Stimulated activated naive CD8-positive, alpha-beta T cell treated with anti-CD3 and anti-CD28 coated beads, Interleukin-15, amount 100 ng/mL, for 72 hours (primary cell): ENCODE measurements around the gene LMF1.
A peak's percentile ranks its signal among the peaks of the same experiment; 100 is the strongest.

Experiments
- ATAC-seq: fragments of 150-1000 bp; cut with Tn5 transposase; 2 replicates; pipeline ENCODE4 v1.10.0; 2021; ENCODE audit warnings: mild to moderate bottlenecking, moderate library complexity
- DNase-seq, 2 donors: peaks; one replicate each; pipeline ENCODE4 v3.0.0; 2021 to 2022
- H3K27ac Mint-ChIP-seq, 2 donors: one replicate each; pipeline ENCODE4 v1.8.0; 2022; ENCODE audit warnings: mild to moderate bottlenecking in 2 of 2, mixed read lengths in 2 of 2, moderate library complexity in 2 of 2
- H3K27me3 Mint-ChIP-seq: one replicate; pipeline ENCODE4 v1.8.0; 2022; ENCODE audit warnings: mixed read lengths
- H3K4me1 Mint-ChIP-seq: one replicate; pipeline ENCODE4 v1.8.0; 2022; ENCODE audit warnings: mild to moderate bottlenecking, mixed read lengths
- H3K4me3 Mint-ChIP-seq, 2 donors: one replicate each; pipeline ENCODE4 v1.8.0; 2022; ENCODE audit warnings: mild to moderate bottlenecking in 2 of 2, mixed read lengths in 2 of 2, moderate library complexity in 1 of 2
- H3K9me3 Mint-ChIP-seq, 2 donors: one replicate each; pipeline ENCODE4 v1.8.0; 2022; ENCODE audit warnings: mixed read lengths in 2 of 2

LMF1 gene

DNA sequence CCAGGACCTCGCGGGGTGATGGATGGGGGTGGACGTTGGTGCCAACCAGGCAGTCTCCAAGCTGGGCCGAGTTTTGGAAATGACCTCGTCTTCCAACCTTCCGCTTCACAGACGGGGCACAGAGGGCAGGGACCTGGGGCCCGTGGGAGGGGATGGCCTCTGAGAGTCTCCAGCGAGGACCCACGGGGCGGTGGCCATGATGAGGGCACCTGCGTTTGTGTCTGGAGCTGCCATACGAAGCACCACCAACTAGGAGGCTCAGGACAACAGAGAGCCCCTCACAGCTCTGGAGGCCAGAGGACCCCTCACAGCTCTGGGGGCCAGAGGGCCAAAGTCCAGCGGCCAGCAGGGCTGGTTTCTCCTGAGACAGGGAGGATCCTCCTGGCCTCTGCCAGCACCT, 37.3 kb upstream of the LMF1 start:
- H3K4me1 Mint-ChIP-seq, result peaks cover 63% of the 10 kb centered on the region
- DNase-seq (no peak), ATAC-seq (no peak)
- H3K27me3 Mint-ChIP-seq, result peaks cover 30% of the 10 kb centered on the region
- no peaks in the 10 kb centered on the region for H3K9me3 Mint-ChIP-seq
- H3K4me3 Mint-ChIP-seq, result no peak overlapping the region
- no peak overlapping the region for H3K27ac Mint-ChIP-seq

DNA sequence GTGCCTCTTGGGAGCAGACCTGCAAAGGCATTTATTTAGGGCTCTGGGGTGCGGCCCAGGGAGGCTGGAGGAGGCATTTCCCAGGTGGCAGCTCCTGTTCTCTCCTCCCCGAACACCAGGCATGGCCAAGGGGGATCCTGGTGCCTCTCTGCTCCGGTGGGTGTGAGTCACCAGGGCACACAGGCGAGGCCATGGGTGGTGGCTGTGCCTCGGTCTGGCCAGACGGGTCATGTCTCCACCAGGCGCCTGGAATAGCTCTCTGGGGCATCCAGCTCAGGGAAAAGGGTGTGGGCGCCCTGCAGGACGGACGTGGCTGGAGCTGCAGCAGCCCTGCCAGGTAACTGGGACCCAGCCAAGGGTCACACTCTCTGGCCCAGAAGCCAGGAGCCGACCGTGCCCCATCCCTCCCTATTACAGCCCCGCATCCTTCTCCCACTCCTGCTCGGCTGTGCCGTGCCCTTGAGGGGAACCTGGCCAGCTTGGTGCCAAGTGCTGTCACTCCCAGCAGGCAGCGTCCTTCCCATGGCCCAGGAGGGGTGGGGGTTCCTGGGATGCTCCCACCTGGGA, 36.6 kb upstream of the LMF1 start:
- no peak overlapping the region for H3K4me3 Mint-ChIP-seq
- H3K4me1 Mint-ChIP-seq, result peaks cover 70% of the 10 kb centered on the region
- ATAC-seq, result no peak
- H3K27me3 Mint-ChIP-seq, result peaks cover 30% of the 10 kb centered on the region
- no peaks in the 10 kb centered on the region for H3K9me3 Mint-ChIP-seq
- no peak overlapping the region for H3K27ac Mint-ChIP-seq
- no peak for DNase-seq

DNA sequence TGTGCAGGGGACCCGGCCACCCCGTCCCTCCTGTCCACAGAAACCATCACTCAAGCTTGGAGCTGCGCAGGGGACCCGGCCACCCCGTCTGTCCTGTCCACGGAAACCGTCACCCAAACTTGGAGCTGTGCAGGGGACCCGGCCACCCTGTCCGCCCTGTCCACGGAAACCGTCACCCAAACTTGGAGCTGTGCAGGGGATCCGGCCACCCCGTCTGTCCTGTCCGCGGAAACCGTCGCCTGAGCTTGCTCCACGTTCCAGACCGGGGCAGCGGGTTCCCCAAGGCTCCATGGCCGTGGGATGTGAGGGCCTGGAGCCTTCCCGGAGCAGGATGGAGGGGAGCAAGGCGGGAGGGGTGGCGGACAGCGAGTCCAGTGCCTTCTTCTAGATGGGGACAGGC, 36.0 kb upstream of the LMF1 start:
- Mint-ChIP-seq H3K4me3 (no peak overlapping the region), H3K27ac (no peak overlapping the region), H3K4me1 (peaks cover 76% of the 10 kb centered on the region), H3K9me3 (no peaks in the 10 kb centered on the region), H3K27me3 (peaks cover 30% of the 10 kb centered on the region)
- ATAC-seq (no peak), DNase-seq (no peak)

DNA sequence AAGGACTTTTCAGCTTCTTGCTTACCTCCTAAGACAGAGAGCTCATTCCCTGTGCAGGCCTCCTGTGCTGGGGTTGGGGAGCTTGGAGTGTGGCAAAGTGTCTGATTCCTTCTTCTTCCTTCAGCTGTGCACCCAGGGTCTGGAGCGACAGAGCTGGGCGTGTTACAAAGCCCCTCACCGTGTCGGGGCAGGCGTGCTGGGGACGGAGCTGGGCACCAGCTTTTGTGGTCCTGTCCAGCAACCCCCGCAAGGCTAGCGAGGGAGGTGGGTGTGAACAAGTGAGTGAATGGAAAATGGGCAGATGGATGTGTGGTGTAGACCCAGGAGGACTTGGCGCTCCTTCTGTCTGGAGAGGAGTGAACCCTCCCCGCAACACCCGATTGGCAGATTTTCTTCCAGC, 34.5 kb upstream of the LMF1 start:
- DNase-seq (no peak), ATAC-seq (no peak)
- Mint-ChIP-seq H3K9me3 (no peaks in the 10 kb centered on the region), H3K4me1 (peaks cover 75% of the 10 kb centered on the region), H3K4me3 (no peak overlapping the region), H3K27ac (no peak overlapping the region), H3K27me3 (peaks cover 19% of the 10 kb centered on the region)

DNA sequence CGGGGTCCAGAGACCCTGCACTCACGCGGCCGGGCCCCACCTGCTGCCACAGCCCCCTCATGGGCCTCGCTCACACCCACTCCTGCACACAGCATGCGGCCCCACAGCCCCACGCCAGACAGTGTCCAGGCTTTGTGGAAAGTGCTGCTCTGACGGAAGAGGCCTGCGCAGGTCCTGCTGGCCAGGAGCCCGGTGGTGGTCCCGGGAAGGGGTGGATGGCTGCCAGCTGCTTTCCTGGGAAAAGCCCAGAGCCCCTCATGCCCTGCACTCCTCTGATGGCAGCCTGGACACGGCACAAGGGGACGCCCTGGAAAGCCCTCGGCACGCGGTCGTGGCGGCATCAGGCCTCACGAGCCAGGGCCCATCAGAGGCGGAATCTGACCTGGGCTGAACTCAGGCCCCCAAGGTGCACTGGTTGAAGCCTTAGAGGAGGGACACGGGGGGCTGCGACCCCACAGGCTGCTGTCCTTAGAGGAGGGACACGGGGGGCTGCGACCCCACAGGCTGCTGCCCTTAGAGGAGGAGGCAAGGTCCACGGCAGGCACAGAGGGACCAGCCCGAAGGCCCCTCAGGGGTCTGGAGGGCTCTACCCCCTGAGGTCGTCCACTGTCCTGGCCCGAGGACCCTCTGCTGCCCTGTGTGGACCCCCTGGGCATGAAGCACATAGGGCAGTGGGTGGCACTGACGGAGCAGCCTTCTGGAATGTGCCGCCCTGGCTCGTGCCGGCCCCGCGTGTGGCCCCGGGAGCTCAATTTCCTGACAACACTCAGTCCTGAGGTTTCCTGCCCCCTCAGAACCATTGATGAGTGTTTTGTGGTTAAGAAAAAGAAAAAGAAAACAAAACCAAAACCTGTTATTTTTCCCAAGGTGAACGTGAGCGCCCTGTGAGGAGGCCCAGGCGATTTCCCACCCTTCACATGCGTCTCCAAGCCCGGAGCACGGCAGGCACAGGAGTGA, 32.9 kb upstream of the LMF1 start:
- Mint-ChIP-seq H3K4me1 (peaks cover 72% of the 10 kb centered on the region), H3K4me3 (peak overlapping the region; percentile 47 to 74), H3K9me3 (no peaks in the 10 kb centered on the region), H3K27ac (peak overlapping the region; percentile 25 to 74), H3K27me3 (peaks cover 13% of the 10 kb centered on the region)
- DNase-seq, result peak in 1 of 2 donors; percentile 43
- ATAC-seq, result peak; percentile 62

DNA sequence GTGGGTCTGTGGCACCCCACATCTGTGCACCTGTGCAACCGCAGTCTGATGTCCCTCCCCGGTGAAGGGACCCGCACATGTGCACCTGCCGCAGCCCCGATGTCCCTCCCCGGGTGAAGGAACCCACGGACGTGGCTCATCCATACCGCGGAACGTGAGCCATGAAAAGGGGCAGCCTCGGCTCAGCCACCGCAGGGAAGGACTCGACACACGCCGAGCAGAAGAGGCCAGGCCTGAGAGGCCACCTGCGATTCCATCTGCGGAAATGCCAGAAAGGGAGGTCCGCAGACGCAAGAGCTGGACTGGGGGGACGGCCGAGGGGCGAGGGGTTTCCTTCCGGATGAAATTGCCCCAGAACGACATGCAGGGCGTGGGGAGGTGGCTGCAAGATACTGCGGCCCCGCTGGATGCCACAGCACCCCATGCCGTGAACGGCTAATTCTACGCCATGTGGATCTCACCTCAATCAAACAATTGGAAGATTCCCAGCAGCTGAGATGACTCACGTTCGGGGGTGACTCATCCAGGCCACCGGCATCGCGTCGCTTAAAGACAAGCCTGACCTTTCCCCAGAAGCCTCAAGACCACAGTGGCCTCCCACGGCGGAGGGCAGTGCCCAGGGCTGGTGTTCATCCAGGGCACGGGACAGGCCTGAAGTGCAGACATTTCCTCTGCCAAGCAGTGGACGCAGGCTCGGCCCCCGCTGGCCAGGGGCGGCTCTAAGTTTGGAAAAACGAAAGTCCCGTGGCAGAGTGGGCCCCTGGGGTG, 31.8 kb upstream of the LMF1 start:
- Mint-ChIP-seq H3K4me1 (peaks cover 75% of the 10 kb centered on the region), H3K4me3 (peak overlapping the region; percentile 62 to 80), H3K27ac (peak overlapping the region in 1 of 2 donors; percentile 42), H3K9me3 (no peaks in the 10 kb centered on the region), H3K27me3 (peaks cover 19% of the 10 kb centered on the region)
- DNase-seq (peak; percentile 65 to 81), ATAC-seq (peak; percentile 72)

DNA sequence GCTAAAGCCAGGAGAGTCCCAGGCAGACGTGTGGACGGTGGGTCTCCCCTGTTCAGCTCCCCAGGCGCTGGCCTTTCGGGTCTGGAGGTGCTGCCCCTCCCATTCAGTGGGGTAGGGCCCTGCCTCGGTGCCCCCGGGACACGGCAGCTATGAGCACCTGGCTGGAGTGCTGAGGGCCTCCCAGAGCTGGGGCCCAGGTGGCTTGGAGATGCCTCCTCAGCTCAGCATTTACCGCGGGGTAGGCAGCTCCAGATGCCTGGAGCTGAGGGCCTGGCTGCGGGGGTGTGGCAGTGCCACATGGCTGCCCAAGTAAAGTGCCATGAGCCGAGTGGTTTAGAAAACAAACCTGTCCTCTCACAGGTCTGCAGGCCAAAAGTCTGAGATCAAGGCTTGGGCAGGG, 30.3 kb upstream of the LMF1 start:
- peaks cover 85% of the 10 kb centered on the region for H3K4me1 Mint-ChIP-seq

DNA sequence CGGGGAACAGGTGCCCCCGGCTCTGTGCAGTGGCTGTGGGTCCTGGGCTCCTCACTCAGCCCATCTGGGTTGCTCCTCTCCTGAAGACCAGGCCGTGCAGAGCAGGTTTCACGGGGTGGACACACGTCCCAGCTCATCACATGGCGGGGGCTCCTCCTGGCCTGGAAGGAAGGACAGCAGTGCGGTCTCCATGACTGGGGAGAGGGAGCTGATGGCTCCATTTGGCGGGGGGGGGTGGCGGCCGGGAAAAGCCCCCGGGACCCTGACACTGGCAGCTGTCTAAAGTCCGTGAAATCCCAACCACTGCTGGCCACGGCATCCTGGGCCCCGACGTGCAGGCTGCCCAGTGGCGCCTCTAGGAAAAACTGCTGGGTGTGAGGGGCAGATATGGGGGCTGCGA, 29.8 kb upstream of the LMF1 start:
- Mint-ChIP-seq H3K4me1 (peaks cover 83% of the 10 kb centered on the region), H3K9me3 (peaks cover 0 to 3% of the 10 kb centered on the region in 2 donors), H3K27me3 (peaks cover 24% of the 10 kb centered on the region), H3K4me3 (no peak overlapping the region), H3K27ac (no peak overlapping the region)
- ATAC-seq, result no peak
- no peak for DNase-seq

More for the DNA sequence above, 30.3 kb upstream of the LMF1 start:
- peaks cover 0 to under 1% of the 10 kb centered on the region in 2 donors for H3K9me3 Mint-ChIP-seq
- H3K4me3 Mint-ChIP-seq, result no peak overlapping the region
- ATAC-seq (no peak), DNase-seq (no peak)
- no peak overlapping the region for H3K27ac Mint-ChIP-seq
- H3K27me3 Mint-ChIP-seq, result peaks cover 22% of the 10 kb centered on the region

DNA sequence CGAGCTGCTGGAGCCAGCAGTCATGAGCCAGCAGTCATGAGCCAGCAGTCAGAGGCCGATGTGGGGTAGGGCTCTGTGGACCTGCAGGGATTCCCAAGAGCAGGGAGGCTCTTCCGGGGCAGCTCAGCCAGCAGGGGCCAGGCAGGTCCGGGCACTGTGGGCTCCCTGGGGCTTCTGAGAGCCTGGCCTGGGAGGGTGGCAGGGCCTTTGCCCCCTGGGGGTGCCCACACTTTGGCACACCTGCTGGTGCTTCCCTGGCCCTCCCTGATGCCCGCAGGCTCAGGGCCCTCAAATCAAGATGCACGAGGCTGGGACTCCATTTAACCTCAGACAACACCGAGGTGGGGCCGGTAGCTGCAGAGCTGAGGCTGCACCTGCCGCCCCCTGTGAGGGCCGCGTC, 28.9 kb upstream of the LMF1 start:
- Mint-ChIP-seq H3K27me3 (peaks cover 24% of the 10 kb centered on the region), H3K4me1 (peaks cover 77% of the 10 kb centered on the region)
- no peak for DNase-seq

DNA sequence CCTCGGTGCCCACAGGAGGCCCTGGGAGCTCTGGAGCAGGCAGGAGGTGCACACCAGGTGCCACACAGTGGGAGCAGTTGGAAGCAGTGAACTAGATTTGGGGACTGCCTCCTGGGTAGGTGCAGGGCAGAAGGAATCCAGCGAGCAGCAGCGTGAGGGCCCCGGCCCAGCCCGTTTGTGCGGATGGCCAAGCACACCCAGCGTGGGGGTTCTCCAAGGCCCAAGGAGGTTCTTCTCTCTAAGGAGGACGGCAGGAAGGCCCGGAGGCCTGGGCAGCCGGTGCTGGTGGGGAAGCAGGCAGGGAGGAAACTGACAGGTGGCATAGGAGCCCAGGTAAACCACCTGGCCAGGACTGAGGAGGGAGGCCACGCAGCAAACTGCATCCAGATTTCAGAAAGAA, 27.8 kb upstream of the LMF1 start:
- Mint-ChIP-seq H3K9me3 (peaks cover 7 to 11% of the 10 kb centered on the region in 2 donors), H3K4me3 (peak overlapping the region in 1 of 2 donors; percentile 87), H3K27me3 (peaks cover 24% of the 10 kb centered on the region), H3K27ac (peak overlapping the region in 1 of 2 donors; percentile 53), H3K4me1 (peaks cover 67% of the 10 kb centered on the region)
- DNase-seq (no peak), ATAC-seq (no peak)

More for the DNA sequence above, 28.9 kb upstream of the LMF1 start:
- Mint-ChIP-seq H3K9me3 (peaks cover 7 to 8% of the 10 kb centered on the region in 2 donors), H3K4me3 (no peak overlapping the region), H3K27ac (no peak overlapping the region)
- ATAC-seq, result no peak

DNA sequence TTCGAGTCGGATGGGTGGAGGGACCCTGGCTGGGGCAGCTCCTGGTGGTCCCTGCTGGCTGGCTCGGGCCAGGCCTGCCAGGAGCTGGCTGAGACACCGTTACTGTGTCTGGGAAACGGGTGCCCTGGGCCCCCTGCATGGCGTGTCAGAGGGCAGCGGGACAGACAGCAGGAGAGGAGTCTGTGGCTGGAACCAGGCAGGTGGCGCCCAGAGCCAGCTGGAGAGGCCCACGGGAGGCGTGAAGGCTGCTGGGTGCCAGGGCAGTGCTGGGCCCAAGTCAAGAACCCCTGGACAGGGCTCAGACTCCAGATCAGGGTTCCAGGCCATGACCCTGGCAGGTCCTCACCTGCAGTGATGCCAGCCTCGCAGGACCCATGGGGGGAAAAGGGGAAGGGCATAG, 27.4 kb upstream of the LMF1 start:
- DNase-seq (no peak), ATAC-seq (peak; percentile 4)
- H3K27me3 Mint-ChIP-seq, result peaks cover 24% of the 10 kb centered on the region
- peak overlapping the region in 1 of 2 donors; percentile 53 for H3K27ac Mint-ChIP-seq
- H3K4me3 Mint-ChIP-seq, result peak overlapping the region; percentile 76 to 87
- peaks cover 63% of the 10 kb centered on the region for H3K4me1 Mint-ChIP-seq
- peaks cover 7 to 11% of the 10 kb centered on the region in 2 donors for H3K9me3 Mint-ChIP-seq

DNA sequence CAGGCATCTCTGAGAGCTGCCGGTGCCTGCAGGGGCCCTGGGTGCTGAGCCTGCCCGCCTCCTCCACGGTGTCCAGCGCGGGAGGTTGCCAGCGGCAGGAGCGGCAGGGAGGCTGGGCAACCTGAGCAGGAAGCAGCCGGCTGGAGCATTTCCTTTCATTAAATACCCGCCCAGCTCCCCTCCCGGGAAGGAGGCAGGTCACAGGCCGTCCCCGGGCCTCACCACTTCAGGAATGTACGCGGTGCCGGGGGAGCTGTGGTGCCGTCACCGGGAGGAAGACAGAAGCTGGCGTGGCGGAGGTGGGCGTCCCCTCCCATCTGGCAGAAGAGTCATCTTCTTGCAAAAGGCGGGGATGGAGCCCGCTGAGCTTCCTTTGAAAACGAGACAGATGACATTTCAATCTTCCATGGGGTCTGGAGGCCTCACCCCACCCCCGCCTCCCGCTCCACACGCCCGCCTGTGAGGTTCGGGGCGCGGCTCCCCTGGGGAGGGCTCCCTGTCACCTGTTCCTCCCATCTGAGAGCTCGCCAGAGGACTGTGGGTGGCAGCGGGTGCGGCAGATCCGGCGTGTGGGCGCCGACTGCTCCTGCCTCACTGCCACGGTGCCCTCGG, 26.8 kb upstream of the LMF1 start:
- H3K4me3 Mint-ChIP-seq, result peak overlapping the region; percentile 76 to 87
- peak overlapping the region in 1 of 2 donors; percentile 48 for H3K27ac Mint-ChIP-seq
- DNase-seq (peak in 1 of 2 donors; percentile 35), ATAC-seq (peak; percentile 60)
- H3K4me1 Mint-ChIP-seq, result peaks cover 56% of the 10 kb centered on the region
- H3K27me3 Mint-ChIP-seq, result peaks cover 24% of the 10 kb centered on the region
- peaks cover 7 to 11% of the 10 kb centered on the region in 2 donors for H3K9me3 Mint-ChIP-seq

DNA sequence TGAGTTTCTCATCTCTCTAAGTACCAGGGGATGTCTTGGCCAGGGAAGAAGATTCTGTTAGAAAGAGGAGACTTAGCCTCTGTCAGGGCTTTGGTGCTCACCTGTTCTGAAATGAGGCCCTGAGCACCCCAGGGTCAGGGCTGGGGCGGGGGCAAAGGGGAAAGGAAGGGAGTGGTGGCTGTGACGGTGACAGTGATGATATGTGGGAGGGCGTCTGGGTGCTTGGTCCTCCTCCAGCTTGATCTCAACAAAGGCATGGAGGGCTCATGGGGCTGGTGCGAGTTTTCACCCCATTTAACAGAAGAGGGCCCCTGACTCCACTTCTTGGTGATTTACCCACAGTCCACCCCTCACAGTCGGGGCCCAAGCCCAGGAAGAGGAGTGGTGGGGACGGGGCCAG, 25.9 kb upstream of the LMF1 start:
- peaks cover 24% of the 10 kb centered on the region for H3K27me3 Mint-ChIP-seq
- peaks cover 7 to 11% of the 10 kb centered on the region in 2 donors for H3K9me3 Mint-ChIP-seq
- peaks cover 48% of the 10 kb centered on the region for H3K4me1 Mint-ChIP-seq
- peak overlapping the region; percentile 76 to 87 for H3K4me3 Mint-ChIP-seq
- DNase-seq, result no peak
- ATAC-seq, result peak; percentile 18
- no peak overlapping the region for H3K27ac Mint-ChIP-seq

DNA sequence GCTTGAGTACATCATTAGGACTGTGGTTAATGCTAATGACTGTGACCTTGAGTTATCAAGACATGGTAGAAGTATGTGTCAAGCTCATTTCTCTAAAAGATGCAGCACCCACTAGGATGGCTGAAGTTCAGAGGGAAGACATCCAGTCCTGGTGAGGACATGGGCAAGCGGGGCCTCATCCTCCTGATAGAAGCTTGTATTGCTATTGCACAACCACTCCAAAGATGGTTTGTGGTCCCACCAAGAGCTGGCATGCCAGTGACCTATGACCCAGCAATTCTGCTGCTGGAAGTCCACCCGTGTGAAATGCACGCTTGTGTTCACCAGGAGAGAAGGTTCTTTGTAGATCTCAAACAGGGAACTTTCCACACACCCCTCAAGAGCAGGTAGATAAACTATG, 25.0 kb upstream of the LMF1 start:
- H3K27me3 Mint-ChIP-seq, result peaks cover 24% of the 10 kb centered on the region
- H3K4me3 Mint-ChIP-seq, result no peak overlapping the region
- DNase-seq (no peak), ATAC-seq (no peak)
- H3K27ac Mint-ChIP-seq, result peak overlapping the region in 1 of 2 donors; percentile 50
- peaks cover 7 to 11% of the 10 kb centered on the region in 2 donors for H3K9me3 Mint-ChIP-seq
- peaks cover 42% of the 10 kb centered on the region for H3K4me1 Mint-ChIP-seq

DNA sequence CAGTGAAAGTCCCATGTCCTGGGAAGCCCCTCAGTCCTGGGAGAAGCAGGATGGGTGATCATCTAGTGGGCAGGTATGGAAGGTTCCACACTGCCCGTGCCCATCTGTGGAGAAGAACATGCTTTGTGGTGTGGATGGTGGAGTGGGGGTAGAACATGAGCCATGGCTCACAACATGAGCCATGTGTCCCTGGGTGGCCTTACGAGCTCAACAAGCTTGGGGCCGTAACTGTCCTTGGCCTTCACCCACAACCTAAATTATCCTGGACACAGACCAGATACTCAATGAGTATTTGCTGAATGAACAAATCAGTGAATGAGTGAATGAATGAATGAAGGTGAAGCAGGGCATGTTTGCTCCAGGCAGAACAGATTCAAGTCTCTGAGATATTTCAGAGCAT, 24.3 kb upstream of the LMF1 start:
- ATAC-seq, result no peak
- Mint-ChIP-seq H3K4me1 (peaks cover 42% of the 10 kb centered on the region), H3K4me3 (no peak overlapping the region), H3K27ac (no peak overlapping the region), H3K9me3 (peaks cover 7 to 11% of the 10 kb centered on the region in 2 donors), H3K27me3 (peaks cover 24% of the 10 kb centered on the region)
- DNase-seq, result no peak
